GM18870 (cell line): ENCODE measurements around the gene EEFSEC.

Source experiments
- ATAC-seq: cut with Tn5 transposase; IDR thresholded peaks from one replicate; pipeline ENCODE4 v1.9.1; 2021; ENCODE audit warnings: moderate library complexity; ENCODE audit not compliant: unreplicated experiment

Gene EEFSEC

DNA sequence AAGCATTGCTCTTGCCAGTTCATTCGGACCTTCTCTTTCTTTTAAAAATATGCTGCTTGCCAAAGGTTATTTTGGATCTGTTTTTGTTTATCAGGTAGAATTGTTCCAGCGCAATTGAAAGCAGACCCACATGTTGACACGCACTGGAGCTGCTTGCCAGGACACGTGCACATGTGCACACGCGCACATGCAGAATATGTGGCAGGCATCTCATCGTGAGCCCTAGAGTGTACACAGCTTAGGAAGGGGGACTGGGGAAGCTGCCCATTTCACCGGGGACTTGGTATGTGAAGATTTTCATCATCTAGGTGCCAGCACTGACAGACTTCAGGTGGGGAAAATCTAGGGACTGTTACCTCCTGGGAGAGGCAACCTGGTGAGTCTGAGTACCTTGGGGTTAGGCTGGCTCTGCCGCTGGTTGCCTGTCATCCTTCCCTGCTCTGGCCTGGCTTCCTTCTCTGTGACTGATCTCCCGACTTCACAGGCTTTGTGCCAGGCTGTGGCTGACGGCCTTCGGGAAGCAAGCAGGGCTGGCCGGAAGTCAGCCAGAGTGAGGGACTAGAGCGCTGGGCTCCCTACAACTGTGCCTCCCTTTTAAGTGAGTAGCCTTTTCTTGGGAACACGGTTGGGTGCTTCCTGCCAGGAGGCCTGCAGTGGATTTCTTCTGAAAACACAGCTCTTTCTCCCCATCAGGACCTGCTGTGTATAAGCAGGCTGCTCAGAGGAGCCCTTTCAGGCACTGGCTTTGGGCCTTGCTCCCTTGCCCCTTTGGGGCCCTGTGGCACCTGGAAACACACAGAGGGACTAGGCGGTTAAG, 129.3 kb downstream of the EEFSEC start:
- ATAC-seq = no peak

DNA sequence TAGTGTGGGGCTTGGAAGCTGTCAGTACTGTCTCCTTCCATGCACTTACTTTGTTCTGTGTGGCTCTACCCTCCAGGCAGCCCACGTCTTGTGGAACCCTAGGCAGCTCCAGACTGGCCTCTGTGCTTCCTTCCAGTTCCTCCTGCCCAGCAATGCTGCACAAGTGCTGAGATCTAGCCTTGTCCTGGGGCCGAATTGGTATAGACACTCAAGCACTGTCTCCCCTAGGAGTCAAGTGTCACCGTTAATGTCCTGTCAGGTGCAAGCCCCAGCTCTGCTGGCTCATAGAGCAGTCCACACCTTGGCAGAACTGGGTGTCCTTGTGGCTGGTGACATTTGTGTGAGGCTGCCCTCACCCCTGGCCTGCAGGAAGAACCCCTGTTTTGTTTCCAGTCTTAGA, 130.1 kb downstream of the EEFSEC start:
- no peak for ATAC-seq

DNA sequence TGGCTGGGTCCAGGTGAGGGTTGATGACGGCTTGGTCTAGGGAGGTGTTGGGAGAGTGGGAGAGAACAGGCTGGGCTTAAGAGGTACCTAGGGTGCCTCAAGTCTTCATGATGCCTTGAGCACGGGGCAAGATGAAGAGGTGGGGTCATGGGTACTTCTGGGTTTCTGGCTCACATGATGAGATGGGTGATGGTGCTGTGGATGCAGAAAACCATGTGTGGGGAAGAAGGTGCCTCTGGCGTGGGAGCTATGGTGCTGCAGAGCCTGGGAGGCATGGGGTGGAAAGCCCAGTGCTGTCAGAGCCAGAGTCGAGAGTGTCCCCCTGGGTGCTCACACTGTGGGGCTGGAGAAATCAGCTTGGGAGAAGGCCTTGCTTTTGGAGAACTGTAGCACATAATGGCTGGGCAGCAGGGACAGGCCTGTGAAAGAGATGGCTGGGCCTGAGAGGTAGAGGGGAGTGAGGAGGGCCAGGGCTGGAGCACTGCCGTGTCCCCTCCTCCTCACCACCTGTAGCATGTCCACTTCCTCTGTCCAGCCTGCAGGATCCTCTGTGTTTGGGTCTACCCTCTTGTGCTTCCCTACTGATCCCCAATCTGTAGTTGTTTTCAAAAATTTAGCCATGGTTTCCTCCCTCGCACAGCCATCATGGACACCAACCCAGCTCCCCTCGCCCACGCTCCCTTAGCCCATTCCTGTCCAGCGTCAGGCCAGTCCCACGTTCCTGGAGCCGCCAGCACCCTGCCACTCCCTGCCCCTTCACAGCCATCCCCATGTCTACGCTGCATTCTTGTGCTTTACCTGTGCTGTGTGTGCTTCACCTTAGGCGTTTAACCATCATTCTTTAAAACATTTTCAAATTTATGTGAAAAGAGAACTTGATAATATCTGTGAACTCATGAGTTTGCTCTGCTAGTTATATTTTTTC, 132.0 kb downstream of the EEFSEC start:
- no peak for ATAC-seq

DNA sequence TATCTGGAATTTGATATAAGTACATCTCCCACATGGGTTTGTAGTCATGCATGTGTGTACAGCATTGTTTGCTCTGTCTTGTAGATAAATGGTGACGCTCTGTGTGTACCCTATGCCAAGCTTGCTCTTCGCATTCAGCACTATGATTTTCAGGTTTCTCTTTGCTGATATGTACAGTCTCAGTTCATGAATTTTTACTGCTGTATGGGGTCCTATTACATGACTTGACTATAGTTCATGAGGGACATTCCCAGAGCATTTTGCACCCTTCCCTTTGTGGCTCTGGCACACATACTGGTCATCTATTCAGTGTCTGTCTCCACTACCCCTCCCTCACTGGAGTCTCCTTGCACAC, 132.7 kb downstream of the EEFSEC start:
- no peak for ATAC-seq

DNA sequence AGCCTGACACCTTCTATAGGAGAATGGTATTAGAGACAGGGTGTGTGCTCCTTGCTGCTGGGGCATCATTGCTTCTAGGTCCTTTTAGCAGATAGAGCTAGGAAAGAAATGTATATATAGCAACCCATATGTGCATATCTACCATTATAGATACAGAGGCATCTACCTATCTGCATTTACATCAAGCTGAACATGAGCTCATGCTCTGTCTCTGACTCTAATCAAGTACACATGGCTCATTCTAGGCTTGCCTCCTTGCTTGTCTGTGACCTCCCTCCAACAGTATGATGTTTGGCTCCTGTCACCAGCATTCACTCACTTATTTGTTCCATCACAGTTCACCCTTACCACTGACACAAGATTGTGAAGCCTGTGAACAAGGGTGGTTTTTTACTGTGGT, 133.4 kb downstream of the EEFSEC start:
- ATAC-seq = no peak

DNA sequence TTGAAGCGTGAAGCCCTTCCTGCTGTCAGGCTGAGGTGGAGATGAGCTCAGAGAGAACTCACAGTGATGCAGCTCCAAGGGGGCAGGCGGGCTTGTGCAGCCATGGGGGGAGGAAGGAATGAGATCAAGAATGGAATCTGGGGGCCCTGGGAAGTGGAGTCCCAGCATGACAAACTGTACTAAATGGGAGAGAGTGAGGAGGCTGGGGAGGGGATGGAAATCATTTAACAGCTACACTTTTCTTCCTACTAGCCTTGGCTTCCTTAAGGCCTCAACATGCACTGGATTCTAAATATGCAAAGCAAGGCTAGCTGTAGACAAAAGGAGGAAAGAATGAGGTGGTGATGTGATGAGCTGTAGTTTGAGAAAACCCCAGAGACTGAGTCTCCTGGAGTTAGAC, 133.9 kb downstream of the EEFSEC start:
- no peak for ATAC-seq

DNA sequence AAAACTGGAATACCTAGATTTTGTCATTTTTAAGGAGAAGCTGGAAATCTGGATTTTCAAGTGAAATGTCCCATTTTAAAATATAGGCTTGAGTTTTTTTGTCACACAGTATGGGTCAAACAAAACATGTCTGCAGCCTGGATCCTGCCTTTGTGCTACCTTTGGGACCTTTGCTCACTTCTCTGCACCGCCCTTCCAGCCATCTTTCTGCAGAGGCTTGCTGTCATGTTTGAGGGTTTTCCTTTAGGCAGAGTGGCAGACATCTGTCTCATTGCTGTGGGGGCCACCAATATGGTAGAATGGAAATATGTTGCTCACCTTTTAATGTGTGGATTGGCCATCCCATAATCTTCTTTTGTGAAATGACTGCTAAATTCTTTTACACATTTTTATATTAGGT, 136.3 kb downstream of the EEFSEC start:
- no peak for ATAC-seq

DNA sequence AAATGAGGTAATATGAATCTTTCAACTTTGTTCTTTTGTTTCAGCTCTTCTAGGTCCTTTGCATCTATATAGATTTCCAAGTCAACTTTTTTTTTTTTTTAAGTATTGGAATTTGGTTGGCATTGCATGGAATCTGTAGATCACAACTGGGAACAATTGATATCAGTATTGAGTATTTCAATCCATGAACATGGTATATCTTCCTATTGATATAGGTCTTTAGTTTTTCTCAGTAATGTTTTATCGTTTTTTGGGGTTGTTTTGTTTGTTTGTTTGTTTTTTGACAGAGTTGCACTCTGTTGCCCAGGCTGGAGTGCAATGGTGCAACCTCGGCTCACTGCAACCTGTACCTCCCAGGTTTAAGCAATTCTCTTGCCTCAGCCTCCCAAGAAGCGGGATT, 137.2 kb downstream of the EEFSEC start:
- no peak for ATAC-seq

DNA sequence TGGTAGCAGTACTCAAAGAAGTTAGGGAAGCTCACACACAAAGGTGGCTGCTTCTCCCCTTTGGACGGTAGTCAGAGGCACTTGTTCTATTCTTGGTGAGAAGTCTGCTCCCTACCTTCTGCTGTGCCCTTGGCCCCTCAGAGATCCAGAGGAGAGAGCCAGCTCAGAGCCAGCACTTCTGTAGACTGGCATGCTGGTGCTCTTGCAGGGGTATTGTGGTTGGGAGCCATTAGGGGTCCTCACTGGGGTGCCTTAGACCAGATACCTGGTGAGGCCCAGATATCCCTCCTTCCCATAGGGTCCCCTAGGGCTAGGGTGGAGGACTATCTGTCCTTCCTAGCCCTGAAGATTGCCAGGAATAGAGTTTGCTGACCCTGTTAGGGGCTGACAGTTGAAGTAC, 140.6 kb downstream of the EEFSEC start:
- ATAC-seq = no peak

DNA sequence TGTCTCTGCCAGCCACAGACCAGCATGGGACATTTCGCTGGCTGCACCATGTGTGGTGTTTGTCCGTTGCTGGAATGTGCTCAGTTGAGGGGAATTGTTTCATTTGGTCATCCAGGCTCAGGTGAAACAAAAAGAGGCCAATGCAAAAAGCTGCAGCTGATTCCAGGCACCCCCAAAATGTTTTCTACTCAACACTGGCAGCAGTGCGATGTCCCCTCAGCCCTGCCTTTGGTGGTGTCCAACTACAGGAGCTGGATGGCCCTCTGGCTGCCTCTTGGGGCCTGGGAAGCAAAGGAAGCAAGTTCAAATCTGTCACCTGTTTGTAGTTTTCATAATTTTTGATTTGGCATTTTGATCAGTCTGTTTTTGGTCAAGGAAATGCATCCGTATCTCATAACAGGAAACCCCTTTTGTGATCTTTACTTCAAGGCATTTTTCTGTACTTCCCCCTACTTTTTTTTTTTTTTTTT, 141.8 kb downstream of the EEFSEC start:
- ATAC-seq = no peak

DNA sequence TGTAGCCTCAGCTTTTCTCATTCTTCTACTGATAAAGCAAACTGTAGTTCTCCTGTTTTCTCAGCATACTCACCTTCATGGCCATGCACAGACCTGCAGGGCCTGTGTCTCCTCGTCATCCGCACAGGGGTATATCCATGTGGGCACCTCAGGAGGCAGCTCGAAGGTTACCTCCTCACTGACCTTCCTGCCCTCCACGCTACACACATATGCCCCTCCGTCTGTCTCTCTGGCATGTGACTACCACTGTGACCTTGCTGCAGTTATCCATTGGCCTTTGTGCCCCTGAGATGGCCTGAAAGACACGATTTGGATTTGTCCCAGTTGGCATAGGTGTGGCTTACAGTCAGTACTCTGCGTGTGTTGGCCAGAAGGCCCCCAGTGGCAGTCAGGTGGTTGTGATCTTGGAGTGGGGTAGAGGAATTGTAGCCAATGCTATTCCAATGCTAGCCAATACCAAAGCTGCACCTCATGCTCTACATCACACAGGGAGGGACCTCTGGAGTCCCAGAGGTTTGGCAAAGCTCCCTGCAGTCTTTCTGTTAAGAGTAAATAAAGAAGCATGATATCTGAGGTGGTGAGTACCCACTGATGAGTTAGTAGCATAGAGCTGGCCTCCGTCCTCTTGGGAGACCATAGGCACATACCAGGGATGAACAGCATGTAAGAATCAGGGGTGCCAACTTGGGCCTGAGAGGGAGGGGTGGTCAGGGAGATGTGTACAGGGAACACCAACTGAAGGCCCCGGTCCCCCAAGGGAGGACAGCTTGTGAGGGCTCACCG, 143.4 kb downstream of the EEFSEC start:
- ATAC-seq = no peak

DNA sequence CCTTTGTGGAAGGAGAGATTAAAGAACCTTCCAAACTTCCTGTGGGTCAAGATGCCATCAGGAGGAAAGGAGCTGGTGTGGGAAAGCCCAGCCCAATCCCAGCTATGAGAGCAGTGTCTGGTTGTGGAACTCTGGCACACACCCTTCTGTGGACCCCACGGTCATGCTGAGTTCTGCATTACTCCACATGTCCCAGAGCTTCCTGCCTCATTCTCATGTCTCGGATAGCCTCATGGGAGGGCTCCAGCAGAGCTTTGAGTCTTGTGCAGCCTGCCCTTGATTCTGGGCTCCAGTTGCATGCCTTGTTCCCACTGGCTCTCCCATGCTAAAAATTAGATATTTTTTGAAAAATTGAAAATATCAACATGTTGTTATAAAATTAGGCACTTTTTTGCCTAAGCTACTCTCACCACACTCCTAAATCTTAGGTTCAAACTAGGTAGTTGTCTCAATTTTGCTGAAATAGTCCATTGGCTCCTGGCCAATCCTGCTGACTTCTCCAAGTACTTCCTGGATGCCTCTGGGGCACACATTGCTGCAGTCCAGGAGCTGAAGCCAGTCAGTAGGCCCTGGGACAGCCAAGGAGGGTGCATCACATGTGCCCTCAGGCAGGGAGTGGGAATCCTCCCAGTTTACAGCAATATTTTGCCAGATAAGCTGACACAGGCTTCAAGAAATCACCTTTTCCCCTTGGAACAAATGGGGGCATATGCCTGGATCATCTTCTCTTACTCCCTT, 144.3 kb downstream of the EEFSEC start:
- ATAC-seq = no peak

DNA sequence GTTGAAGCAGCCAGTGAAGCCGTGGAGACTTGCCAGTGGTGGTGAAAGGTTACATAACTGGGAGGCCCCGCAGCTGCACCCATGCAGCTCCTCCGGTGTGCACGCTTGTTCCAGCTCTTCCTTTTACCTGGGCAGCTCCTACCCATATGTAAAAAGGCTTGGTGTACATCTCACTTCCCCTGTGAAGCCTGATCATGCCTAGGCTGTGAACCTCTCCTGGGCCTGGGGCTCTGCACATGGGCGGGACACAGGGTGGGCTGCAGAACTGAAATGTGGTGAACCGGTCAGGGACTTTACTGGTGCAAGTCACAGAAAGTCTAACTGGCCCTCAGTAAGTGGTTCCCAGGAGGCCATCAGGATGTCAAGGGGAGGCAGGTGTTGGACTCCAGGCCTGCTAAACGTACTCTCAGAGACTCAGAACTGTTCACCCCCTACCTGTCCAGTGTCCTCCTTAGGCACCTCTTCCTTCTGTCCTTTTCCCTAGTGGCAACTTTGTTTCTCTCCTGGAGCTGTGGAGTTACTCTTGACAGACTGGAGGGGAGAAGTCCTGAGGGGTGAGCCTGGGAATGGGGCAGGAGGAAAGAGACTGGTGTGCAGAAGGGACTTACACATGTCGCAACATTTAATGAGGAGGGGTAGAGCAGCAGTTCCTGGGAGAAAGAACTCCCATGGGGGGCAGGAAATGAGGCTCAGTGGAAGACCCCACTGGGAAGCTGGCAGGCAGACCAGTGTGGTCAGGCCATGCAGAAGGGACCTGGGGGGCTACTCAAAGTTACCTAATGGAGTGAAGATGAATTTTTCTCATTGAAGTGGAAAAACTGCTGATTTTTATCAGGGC, 148.1 kb downstream of the EEFSEC start:
- ATAC-seq = no peak

DNA sequence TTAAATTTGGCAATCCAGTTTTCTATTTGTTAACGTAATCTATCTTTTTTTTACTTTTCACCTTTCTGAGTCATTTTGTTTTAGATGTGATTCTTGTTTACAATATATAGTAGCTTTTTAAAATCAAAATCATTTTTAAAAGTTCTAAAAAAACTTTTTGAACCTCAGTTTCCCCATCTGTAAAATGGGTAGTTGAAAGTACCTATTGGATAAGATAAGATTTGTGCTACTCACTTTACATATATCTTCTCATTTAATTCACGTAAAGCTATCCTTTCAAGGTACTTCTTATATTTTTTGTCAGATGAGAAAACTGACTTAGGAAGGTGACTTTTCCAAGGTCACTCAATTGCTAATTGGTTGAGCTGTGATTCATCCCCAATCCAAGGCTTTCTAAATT, 153.2 kb downstream of the EEFSEC start:
- no peak for ATAC-seq

DNA sequence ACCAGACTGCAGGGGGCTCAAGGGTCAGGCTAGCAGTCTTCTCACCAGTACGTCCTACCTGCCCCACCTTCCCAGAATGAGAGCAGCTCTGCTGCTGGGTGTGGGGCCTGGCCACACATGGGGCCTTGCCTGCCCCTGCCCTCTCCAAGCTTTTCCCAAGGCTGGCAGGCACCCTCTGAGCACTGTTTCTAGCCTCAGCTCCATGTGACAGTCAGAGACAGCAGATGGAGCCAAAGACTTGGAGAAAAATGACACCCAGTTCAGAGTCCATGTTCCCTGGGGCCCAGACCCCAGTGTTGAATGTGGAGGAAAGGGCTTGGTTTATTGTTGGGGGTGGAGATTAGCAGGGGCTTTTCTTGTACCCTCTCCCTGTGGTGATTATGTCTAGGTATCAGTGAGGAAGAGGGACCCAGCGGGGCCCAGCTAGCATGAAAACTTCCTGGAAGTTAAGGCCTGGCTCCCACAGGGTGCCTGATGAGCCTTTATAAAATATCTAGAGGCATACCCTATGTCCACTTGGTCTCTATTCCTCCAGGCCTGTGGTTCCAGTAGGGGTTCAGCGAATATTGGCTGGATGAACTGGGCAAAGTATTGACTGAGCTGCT, 153.8 kb downstream of the EEFSEC start:
- no peak for ATAC-seq

DNA sequence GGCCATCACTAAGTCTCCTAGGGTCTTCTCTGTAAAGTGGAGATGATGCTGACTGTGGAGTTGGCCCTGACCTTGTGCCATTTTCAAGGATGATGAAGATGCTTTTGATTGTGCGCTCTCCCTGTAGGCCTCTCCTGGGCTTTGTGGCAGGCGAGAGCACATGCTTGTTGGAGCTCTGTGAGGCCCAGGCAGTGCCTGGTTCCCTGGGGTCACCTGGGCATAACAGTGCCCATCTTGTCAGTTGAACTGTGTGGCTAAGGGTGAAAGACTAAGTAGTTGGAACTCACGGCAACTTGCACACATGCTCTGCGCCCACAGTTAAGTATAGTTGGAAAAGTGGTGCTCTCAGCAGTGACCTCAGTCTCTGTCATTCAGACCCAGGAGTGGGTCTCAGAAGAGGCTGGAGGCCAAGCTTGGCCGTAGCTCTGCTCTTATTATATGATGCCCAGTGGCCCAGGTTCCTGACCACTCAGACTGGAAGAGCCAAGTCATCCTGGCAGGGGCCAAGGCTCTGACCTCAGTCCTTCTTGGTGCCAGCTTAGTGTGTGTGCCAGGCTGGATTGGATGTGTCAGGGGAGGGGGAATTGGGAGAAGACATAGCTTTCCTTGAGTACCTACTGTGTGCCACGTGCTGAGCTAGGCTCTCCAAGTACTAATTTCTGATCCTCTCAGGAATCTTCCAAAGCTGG, 154.6 kb downstream of the EEFSEC start:
- ATAC-seq = no peak

DNA sequence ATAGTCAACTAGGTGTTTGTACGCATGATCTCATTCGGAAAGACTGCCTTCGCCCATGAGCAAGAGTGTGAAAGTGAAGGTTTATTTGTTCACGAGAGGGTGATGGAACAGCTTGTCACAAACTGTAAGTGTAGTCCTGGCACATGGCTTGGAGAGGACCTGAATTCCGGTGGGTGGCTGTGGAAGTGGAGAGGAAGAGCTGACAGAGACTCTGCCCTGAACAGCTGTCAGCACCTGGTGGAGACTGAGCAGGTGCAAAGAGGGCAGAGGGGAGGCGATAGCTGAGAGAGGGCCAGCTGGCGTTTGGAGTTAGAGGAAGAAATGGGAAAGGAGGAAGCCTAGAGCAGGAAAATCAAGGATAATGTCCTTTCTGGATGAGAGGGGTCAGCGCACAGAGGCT, 155.7 kb downstream of the EEFSEC start:
- no peak for ATAC-seq

DNA sequence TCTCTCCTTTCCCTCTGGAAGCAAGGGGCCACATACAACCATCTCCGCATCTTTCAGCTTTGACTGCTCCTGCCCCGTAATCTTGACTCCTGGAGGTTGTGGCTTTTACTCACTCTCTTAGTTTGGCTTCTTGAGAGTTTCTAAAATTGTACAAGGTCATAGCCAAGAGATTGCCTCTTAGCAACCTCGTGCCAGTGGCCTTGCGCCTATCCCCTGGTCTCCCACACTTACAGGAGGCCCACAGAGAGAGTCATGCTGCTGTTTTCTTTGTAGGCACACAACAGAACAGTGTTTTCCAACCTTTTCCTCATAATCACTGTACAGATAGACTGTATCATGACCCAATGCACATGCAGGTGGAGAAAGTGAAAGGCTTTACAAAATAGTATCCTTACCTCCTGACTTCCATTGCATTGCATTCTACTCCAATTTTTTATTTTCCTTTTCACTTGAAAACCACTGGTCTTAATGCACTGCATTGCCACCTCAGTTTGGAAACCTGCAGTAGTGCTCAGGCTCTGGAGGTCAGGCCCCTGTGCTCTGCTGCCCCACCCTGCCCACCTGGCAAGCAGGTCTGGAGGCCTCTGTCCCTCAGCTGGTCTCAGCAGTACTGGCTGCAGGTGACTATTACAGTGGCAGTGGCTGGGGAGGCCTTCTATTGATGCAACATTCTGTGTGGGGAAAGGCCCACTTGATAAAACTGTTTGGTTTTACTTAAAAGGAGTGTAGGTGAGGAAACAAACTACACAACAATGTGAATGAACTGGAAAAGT, 157.2 kb downstream of the EEFSEC start:
- no peak for ATAC-seq
